ENCODE measurements around the gene MTAP. TPM values are rescaled to one million over a fixed set of nuclear protein-coding genes. Genes with fewer than 3 reads are reported as not detected.
A peak's percentile ranks its signal among the peaks of the same experiment; 100 is the strongest.

The MTAP gene
- total RNA-seq, 1 donor: 30.4 TPM

DNA sequence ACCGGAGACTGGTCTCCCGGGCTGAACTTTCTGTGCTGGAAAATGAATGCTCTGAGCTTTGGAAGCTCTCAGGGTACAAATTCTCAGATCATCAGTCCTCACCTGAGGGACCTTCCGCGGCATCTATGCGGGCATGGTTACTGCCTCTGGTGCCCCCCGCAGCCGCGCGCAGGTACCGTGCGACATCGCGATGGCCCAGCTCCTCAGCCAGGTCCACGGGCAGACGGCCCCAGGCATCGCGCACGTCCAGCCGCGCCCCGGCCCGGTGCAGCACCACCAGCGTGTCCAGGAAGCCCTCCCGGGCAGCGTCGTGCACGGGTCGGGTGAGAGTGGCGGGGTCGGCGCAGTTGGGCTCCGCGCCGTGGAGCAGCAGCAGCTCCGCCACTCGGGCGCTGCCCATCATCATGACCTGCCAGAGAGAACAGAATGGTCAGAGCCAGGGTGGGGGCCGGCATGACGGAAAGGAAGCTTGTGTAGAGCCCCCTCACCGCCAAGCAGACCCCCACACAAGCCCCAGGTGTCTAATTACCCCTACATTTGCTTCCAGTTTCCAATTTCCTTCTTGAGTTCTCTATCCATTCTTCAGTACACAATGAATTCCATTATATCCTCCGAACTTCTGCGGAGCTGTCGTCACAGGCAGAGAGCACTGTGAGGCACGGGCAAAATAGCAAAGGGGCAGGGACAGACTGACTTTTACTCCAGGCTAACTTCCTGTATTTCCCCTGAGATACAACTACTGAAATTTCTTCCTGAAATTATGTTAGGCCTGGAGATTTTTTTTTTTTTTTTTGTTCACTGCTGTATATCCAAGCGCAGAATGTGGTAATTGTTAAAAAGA, 168.6 kb downstream of the MTAP start:
- Histone ChIP-seq H4K20me1 (ENCODE audit: insufficient read depth, low read length) (peaks cover 23% of the 10 kb centered on the region), H3K79me2 (ENCODE audit: insufficient read depth, low read length) (peaks cover 2% of the 10 kb centered on the region), H3K4me2 (ENCODE audit: insufficient read depth, low read length) (no peak overlapping the region), H3K4me1 (ENCODE audit: insufficient read depth, low read length) (peaks cover 27% of the 10 kb centered on the region), H3K27me3 (ENCODE audit: insufficient read depth, low read length) (peaks cover 87% of the 10 kb centered on the region), H2AFZ (ENCODE audit: low read length) (no peak overlapping the region), H3K27ac (ENCODE audit: low read depth, low read length) (no peak overlapping the region), H3K9me3 (ENCODE audit: low read depth, low read length) (no peaks in the 10 kb centered on the region), H3K36me3 (ENCODE audit: insufficient read depth, low read length) (peaks cover 5% of the 10 kb centered on the region), H3K4me3 (ENCODE audit: insufficient read depth, low read length) (no peak overlapping the region)
- TF ChIP-seq, protein P1, sequence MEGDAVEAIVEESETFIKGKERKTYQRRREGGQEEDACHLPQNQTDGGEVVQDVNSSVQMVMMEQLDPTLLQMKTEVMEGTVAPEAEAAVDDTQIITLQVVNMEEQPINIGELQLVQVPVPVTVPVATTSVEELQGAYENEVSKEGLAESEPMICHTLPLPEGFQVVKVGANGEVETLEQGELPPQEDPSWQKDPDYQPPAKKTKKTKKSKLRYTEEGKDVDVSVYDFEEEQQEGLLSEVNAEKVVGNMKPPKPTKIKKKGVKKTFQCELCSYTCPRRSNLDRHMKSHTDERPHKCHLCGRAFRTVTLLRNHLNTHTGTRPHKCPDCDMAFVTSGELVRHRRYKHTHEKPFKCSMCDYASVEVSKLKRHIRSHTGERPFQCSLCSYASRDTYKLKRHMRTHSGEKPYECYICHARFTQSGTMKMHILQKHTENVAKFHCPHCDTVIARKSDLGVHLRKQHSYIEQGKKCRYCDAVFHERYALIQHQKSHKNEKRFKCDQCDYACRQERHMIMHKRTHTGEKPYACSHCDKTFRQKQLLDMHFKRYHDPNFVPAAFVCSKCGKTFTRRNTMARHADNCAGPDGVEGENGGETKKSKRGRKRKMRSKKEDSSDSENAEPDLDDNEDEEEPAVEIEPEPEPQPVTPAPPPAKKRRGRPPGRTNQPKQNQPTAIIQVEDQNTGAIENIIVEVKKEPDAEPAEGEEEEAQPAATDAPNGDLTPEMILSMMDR (IDR thresholded peaks at IDR 0.05; ENCODE audit: extremely low read depth, low read depth, low read length): no peak
- no peak for DNase-seq (ENCODE audit: insufficient read length, low spot score, missing footprints)

DNA sequence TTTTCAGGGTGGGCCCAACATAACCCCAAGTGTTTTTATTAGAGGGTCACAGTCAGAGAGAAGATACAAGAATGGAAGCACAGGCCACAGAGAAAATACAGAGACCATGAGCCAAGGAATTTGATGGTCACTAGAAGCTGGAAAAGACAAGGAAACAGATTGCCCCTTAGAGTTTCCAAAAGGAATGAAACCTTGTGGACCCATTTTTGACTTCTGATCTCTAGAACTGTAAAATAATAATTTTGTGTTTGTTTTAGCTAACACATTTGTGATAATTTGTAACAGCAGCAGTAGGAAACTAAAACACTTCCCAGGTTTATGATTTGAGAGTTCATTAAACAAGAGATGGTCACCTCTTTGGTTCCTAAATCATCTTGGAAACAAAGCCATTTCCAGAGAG, 169.9 kb downstream of the MTAP start:
- TF ChIP-seq, protein P1 (IDR thresholded peaks at IDR 0.05; ENCODE audit: extremely low read depth, low read depth, low read length): no peak
- Histone ChIP-seq H3K36me3 (ENCODE audit: insufficient read depth, low read length) (peaks cover 5% of the 10 kb centered on the region), H3K27ac (ENCODE audit: low read depth, low read length) (no peak overlapping the region), H3K27me3 (ENCODE audit: insufficient read depth, low read length) (peaks cover 98% of the 10 kb centered on the region), H3K4me1 (ENCODE audit: insufficient read depth, low read length) (peaks cover 27% of the 10 kb centered on the region), H4K20me1 (ENCODE audit: insufficient read depth, low read length) (peaks cover 23% of the 10 kb centered on the region), H3K9me3 (ENCODE audit: low read depth, low read length) (no peaks in the 10 kb centered on the region), H3K4me3 (ENCODE audit: insufficient read depth, low read length) (no peak overlapping the region), H3K79me2 (ENCODE audit: insufficient read depth, low read length) (peaks cover 2% of the 10 kb centered on the region), H2AFZ (ENCODE audit: low read length) (no peak overlapping the region), H3K4me2 (ENCODE audit: insufficient read depth, low read length) (no peak overlapping the region)
- DNase-seq (ENCODE audit: insufficient read length, low spot score, missing footprints): no peak

GRCh38 chr9:21974343-21974721, 171.9 kb downstream of the MTAP start:
- peaks cover 23% of the 10 kb centered on the region for H4K20me1 ChIP-seq (ENCODE audit: insufficient read depth, low read length)
- peak overlapping the region; percentile 81 for H3K4me2 ChIP-seq (ENCODE audit: insufficient read depth, low read length)
- H3K9me3 ChIP-seq (ENCODE audit: low read depth, low read length): no peaks in the 10 kb centered on the region
- H3K27ac ChIP-seq (ENCODE audit: low read depth, low read length): no peak overlapping the region
- no peak for DNase-seq (ENCODE audit: insufficient read length, low spot score, missing footprints)
- peak overlapping the region; percentile 59 for H2AFZ ChIP-seq (ENCODE audit: low read length)
- peaks cover 20% of the 10 kb centered on the region for H3K4me1 ChIP-seq (ENCODE audit: insufficient read depth, low read length)
- peaks cover 5% of the 10 kb centered on the region for H3K36me3 ChIP-seq (ENCODE audit: insufficient read depth, low read length)
- H3K27me3 ChIP-seq (ENCODE audit: insufficient read depth, low read length): peaks cover 93% of the 10 kb centered on the region
- TF ChIP-seq, protein P1 (IDR thresholded peaks at IDR 0.05; ENCODE audit: extremely low read depth, low read depth, low read length): no peak
- peak overlapping the region; percentile 84 for H3K4me3 ChIP-seq (ENCODE audit: insufficient read depth, low read length)
- H3K79me2 ChIP-seq (ENCODE audit: insufficient read depth, low read length): peaks cover 2% of the 10 kb centered on the region

DNA sequence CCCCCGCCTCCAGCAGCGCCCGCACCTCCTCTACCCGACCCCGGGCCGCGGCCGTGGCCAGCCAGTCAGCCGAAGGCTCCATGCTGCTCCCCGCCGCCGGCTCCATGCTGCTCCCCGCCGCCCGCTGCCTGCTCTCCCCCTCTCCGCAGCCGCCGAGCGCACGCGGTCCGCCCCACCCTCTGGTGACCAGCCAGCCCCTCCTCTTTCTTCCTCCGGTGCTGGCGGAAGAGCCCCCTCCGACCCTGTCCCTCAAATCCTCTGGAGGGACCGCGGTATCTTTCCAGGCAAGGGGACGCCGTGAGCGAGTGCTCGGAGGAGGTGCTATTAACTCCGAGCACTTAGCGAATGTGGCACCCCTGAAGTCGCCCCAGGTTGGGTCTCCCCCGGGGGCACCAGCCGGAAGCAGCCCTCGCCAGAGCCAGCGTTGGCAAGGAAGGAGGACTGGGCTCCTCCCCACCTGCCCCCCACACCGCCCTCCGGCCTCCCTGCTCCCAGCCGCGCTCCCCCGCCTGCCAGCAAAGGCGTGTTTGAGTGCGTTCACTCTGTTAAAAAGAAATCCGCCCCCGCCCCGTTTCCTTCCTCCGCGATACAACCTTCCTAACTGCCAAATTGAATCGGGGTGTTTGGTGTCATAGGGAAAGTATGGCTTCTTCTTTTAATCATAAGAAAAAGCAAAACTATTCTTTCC, 172.4 kb downstream of the MTAP start:
- Histone ChIP-seq H2AFZ (ENCODE audit: low read length) (peak overlapping the region; percentile 84), H3K27me3 (ENCODE audit: insufficient read depth, low read length) (peaks cover 93% of the 10 kb centered on the region), H3K4me3 (ENCODE audit: insufficient read depth, low read length) (peak overlapping the region; percentile 84), H3K4me2 (ENCODE audit: insufficient read depth, low read length) (peak overlapping the region; percentile 81), H3K79me2 (ENCODE audit: insufficient read depth, low read length) (peaks cover 2% of the 10 kb centered on the region), H3K9me3 (ENCODE audit: low read depth, low read length) (no peaks in the 10 kb centered on the region), H3K36me3 (ENCODE audit: insufficient read depth, low read length) (peaks cover 5% of the 10 kb centered on the region), H4K20me1 (ENCODE audit: insufficient read depth, low read length) (peaks cover 21% of the 10 kb centered on the region), H3K4me1 (ENCODE audit: insufficient read depth, low read length) (peaks cover 20% of the 10 kb centered on the region), H3K27ac (ENCODE audit: low read depth, low read length) (no peak overlapping the region)
- TF ChIP-seq, protein P1 (IDR thresholded peaks at IDR 0.05; ENCODE audit: extremely low read depth, low read depth, low read length): no peak
- peak; percentile 92 for DNase-seq (ENCODE audit: insufficient read length, low spot score, missing footprints)

All from osteoblast (primary cell).